Gastroesophageal sphincter (tissue), 4 donors: ENCODE results near the gene GALNT17. TPM values are rescaled to one million over a fixed set of nuclear protein-coding genes. Genes with fewer than 3 reads are reported as not detected.

Experiments used
- ATAC-seq: fragments of 150-250 bp; one replicate; pipeline ENCODE4 v1.9.1; 2016; ENCODE audit warnings: mild to moderate bottlenecking, moderate library complexity
- H3K27ac ChIP-seq, 4 donors: fragments of 200-600 bp; sonication (generic) in 3 of 4; 1 replicate in 3 of 4; 2 replicates in 1 of 4; pipeline ENCODE4 v1.5.1; 2016 to 2019
- H3K27me3 ChIP-seq: fragments of 200-600 bp; sonication (generic); one replicate; pipeline ENCODE4 v1.5.1; 2019
- H3K36me3 ChIP-seq, 2 donors: fragments of 200-600 bp; sonication (generic); one replicate each; pipeline ENCODE4 v1.5.1; 2019; ENCODE audit warnings: control low read depth in 1 of 2
- H3K4me1 ChIP-seq, 3 donors: fragments of 200-600 bp; sonication (generic); 1 replicate in 2 of 3; 2 replicates in 1 of 3; pipeline ENCODE4 v1.5.1; 2016 to 2019; ENCODE audit warnings: control low read depth in 2 of 3
- H3K4me3 ChIP-seq, 2 donors: fragments of 200-600 bp; sonication (generic); one replicate each; pipeline ENCODE4 v1.5.1; 2019; ENCODE audit warnings: mild to moderate bottlenecking in 1 of 2, moderate library complexity in 1 of 2
- H3K9me3 ChIP-seq, 3 donors: fragments of 200-600 bp; sonication (generic); one replicate each; pipeline ENCODE4 v1.5.1; 2017 to 2019; ENCODE audit warnings: control low read depth in 2 of 3
- CTCF ChIP-seq, 4 experiments: fragments of 200-600 bp in 2 of 4; fragments of 450-650 bp in 2 of 4; sonication (generic) in 1 of 4; IDR thresholded peaks; one replicate each; pipeline ENCODE4 v1.5.1; 2017 to 2019; ENCODE audit warnings: antibody characterized with exemption in 4 of 4, mild to moderate bottlenecking in 2 of 4, moderate library complexity in 2 of 4
- EP300 ChIP-seq: sonication (generic); formaldehyde crosslinking; IDR thresholded peaks from one replicate; pipeline ENCODE4 v1.6.1; 2017; ENCODE audit warnings: antibody characterized with exemption, mild to moderate bottlenecking
- POLR2A ChIP-seq, 2 donors: fragments of 450-650 bp; IDR thresholded peaks; one replicate each; pipeline ENCODE4 v1.6.1; 2017; ENCODE audit warnings: antibody characterized with exemption in 2 of 2, mild to moderate bottlenecking in 2 of 2, moderate library complexity in 1 of 2
- POLR2AphosphoS5 ChIP-seq: sonication (generic); formaldehyde crosslinking; IDR thresholded peaks from one replicate; pipeline ENCODE4 v1.6.1; 2017; ENCODE audit warnings: antibody characterized with exemption
- WGBS, 2 donors: methylation state at CpG; one replicate each; pipeline ENCODE4 v1.1.5; 2018; ENCODE audit warnings: low coverage in 1 of 2; 5-methylcytosine and 5-hydroxymethylcytosine counted together
- total RNA-seq, 4 donors: library from RNA; depleted of rRNA; stranded (reverse); fragments of >200 nt; gene quantifications; one replicate each; pipeline ENCODE4 v1.1.0, GENCODE V29; 2016

The GALNT17 gene
- total RNA-seq, 4 donors from 2014 or later, result 16.7 to 93.2 (median 34.8) TPM

DNA sequence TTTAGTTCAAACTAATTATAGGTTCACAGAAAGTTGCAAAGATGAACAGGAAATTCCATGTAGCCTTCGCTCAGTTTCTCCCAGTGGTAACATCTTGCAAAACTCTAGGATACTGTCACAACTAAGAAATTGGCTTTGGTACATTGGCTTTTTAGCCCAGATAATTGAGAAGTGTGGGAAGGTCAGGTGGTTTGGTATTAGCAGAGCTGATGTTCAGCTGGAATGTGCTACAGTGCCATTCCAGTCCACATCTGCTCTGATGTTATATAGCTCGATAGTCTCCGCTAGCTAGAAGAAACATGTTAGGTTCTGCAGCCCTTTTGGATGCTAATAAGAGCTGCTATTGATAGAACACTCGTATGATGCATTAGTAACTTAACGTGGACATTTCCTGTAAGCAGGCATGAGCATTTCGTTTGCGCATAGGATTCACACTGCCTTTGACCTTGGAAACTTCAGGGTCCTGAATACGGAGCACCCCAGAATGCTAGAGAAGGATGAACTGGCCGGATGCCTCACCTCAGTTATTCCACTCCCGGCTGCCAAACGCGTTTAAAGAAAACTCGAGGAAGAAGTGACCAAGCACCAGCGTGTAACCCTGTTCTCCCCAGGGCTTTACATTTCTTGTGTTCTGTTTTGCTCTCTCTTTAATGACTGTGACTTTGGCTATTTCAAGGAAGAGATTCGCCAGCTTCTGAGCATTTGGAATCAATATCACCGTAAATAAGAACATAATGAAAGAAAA lies 271.4 kb downstream of the GALNT17 start:
- 67 to 75% methylated on average over 11 to 16 of the region's 16 CpGs for WGBS, 2 donors
- H3K27ac ChIP-seq, result no peak overlapping the region
- H3K4me3 ChIP-seq, result no peak overlapping the region
- ATAC-seq, result no peak
- H3K36me3 ChIP-seq, result no peaks in the 10 kb centered on the region
- peaks cover 0 to 5% (median 0%) of the 10 kb centered on the region in 3 donors for H3K4me1 ChIP-seq
- H3K27me3 ChIP-seq, result no peaks in the 10 kb centered on the region
- no peaks in the 10 kb centered on the region for H3K9me3 ChIP-seq
- TF ChIP-seq POLR2AphosphoS5 (no peak), EP300 (no peak), CTCF (IDR thresholded peaks at IDR 0.05) (no peak), POLR2A (IDR thresholded peaks at IDR 0.05) (no peak)

- H3K27ac ChIP-seq, result no peak overlapping the region
- H3K4me3 ChIP-seq, result no peak overlapping the region
- no peak for TF ChIP-seq POLR2A (IDR thresholded peaks at IDR 0.05)
- no peak for TF ChIP-seq CTCF (IDR thresholded peaks at IDR 0.05)
- no peak for TF ChIP-seq POLR2AphosphoS5
- no peak for TF ChIP-seq EP300
- no peaks in the 10 kb centered on the region for H3K27me3 ChIP-seq
- H3K9me3 ChIP-seq, result peaks cover 0 to 9% (median 0%) of the 10 kb centered on the region in 3 donors
- WGBS, 2 donors, result no CpG with 5 or more reads among the region's 2 CpGs
- H3K4me1 ChIP-seq, result peaks cover 0 to 5% (median 0%) of the 10 kb centered on the region in 3 donors
- no peaks in the 10 kb centered on the region for H3K36me3 ChIP-seq
- ATAC-seq, result no peak
Measured at GRCh38 chr7:71404726-71405345, 272.9 kb downstream of the GALNT17 start.

- H3K4me3 ChIP-seq, result no peak overlapping the region
- no peaks in the 10 kb centered on the region for H3K36me3 ChIP-seq
- no peaks in the 10 kb centered on the region for H3K27me3 ChIP-seq
- WGBS, 2 donors, result 90 to 100% methylated on average over 3 to 5 of the region's 6 CpGs
- no peak for ATAC-seq
- no peak overlapping the region for H3K27ac ChIP-seq
- no peak for TF ChIP-seq EP300
- no peak for TF ChIP-seq POLR2A (IDR thresholded peaks at IDR 0.05)
- TF ChIP-seq CTCF (IDR thresholded peaks at IDR 0.05), result no peak
- no peak for TF ChIP-seq POLR2AphosphoS5
- peaks cover 0 to 3% (median 0%) of the 10 kb centered on the region in 3 donors for H3K4me1 ChIP-seq
- H3K9me3 ChIP-seq, result peaks cover 0 to 9% (median 0%) of the 10 kb centered on the region in 3 donors
Measured at GRCh38 chr7:71408271-71408670, 276.3 kb downstream of the GALNT17 start.

- no peak for ATAC-seq
- WGBS, 2 donors, result 75% methylated on average over 2 to 3 of the region's 3 CpGs
- H3K27me3 ChIP-seq, result no peaks in the 10 kb centered on the region
Measured at GRCh38 chr7:71409550-71410157, 277.7 kb downstream of the GALNT17 start.

More at GRCh38 chr7:71409550-71410157, 277.7 kb downstream of the GALNT17 start:
- H3K9me3 ChIP-seq, result peaks cover 0 to 9% (median 0%) of the 10 kb centered on the region in 3 donors
- H3K36me3 ChIP-seq, result no peaks in the 10 kb centered on the region
- TF ChIP-seq POLR2A (IDR thresholded peaks at IDR 0.05) (no peak), POLR2AphosphoS5 (no peak), EP300 (no peak), CTCF (IDR thresholded peaks at IDR 0.05) (no peak)
- no peak overlapping the region for H3K4me3 ChIP-seq
- no peaks in the 10 kb centered on the region for H3K4me1 ChIP-seq
- no peak overlapping the region for H3K27ac ChIP-seq
